Activated naive CD4-positive, alpha-beta T cell (primary cell): Measurements from ENCODE around the gene ZBTB42.

Source experiments
- DNase-seq, 4 experiments: peaks; one replicate each; lab custom pipeline; 2025; lab: John Stamatoyannopoulos, UW

The ZBTB42 gene

GRCh38 chr14:104782808-104783139 is 18.1 kb upstream of the ZBTB42 start:
- DNase-seq = no peak

- DNase-seq = no peak
These were observed 17.2 kb upstream of the ZBTB42 start for GRCh38 chr14:104783484-104784217.

- DNase-seq = no peak
These were observed 16.7 kb upstream of the ZBTB42 start for GRCh38 chr14:104784218-104784568.

GRCh38 chr14:104784846-104785707 is 15.8 kb upstream of the ZBTB42 start:
- DNase-seq = no peak

GRCh38 chr14:104785708-104786080 is 15.2 kb upstream of the ZBTB42 start:
- no peak for DNase-seq

- DNase-seq = no peak
These were observed 14.8 kb upstream of the ZBTB42 start for GRCh38 chr14:104786091-104786586.

GRCh38 chr14:104786726-104787675 is 13.9 kb upstream of the ZBTB42 start:
- DNase-seq = no peak

GRCh38 chr14:104787736-104788135 is 13.2 kb upstream of the ZBTB42 start:
- DNase-seq = no peak

GRCh38 chr14:104788161-104788818 is 12.6 kb upstream of the ZBTB42 start:
- DNase-seq = no peak

- no peak for DNase-seq
These were observed 11.8 kb upstream of the ZBTB42 start for GRCh38 chr14:104788873-104789663.

- DNase-seq = no peak
These were observed 10.9 kb upstream of the ZBTB42 start for GRCh38 chr14:104789752-104790743.

- no peak for DNase-seq
These were observed 9.5 kb upstream of the ZBTB42 start for GRCh38 chr14:104791425-104791824.

GRCh38 chr14:104792101-104792884 is 8.6 kb upstream of the ZBTB42 start:
- no peak for DNase-seq

- DNase-seq = no peak
These were observed 7.8 kb upstream of the ZBTB42 start for GRCh38 chr14:104792945-104793702.

GRCh38 chr14:104793703-104793959 is 7.3 kb upstream of the ZBTB42 start:
- no peak for DNase-seq

- DNase-seq = no peak
These were observed 6.8 kb upstream of the ZBTB42 start for GRCh38 chr14:104794099-104794498.

GRCh38 chr14:104794631-104794992 is 6.3 kb upstream of the ZBTB42 start:
- DNase-seq = no peak

GRCh38 chr14:104794993-104795780 is 5.7 kb upstream of the ZBTB42 start, which contains the start of gene AKT1:
Gene AKT1, minus strand, starts transcription at chr14:104795748. Its CDS starts 3,105 bp downstream, at chr14:104792643.
- DNase-seq = no peak
